ENCODE data around the gene SERPINB6. TPM values are rescaled to one million over a fixed set of nuclear protein-coding genes. Genes with fewer than 3 reads are reported as not detected.

The SERPINB6 gene
- total and polyA plus RNA-seq, 4 donors, result 24.0 to 32.4 (median 31.8) TPM

GRCh38 chr6:3011592-3011991, 40.2 kb upstream of the SERPINB6 start:
- Histone ChIP-seq H3K27me3 (ENCODE audit: control insufficient read depth in 4 of 4, insufficient read depth in 4 of 4, low read length in 3 of 4) (no peaks in the 10 kb centered on the region), H3K9me3 (ENCODE audit: control insufficient read depth in 4 of 4, low read length in 3 of 4) (no peaks in the 10 kb centered on the region), H3K4me1 (ENCODE audit: control insufficient read depth in 4 of 4, insufficient read depth in 4 of 4, low read length in 3 of 4) (peaks cover 0 to 6% (median 2%) of the 10 kb centered on the region in 4 donors), H3K36me3 (ENCODE audit: control insufficient read depth in 4 of 4, insufficient read depth in 3 of 4, low read depth in 1 of 4, low read length in 3 of 4) (peaks cover 16 to 64% (median 48%) of the 10 kb centered on the region in 4 donors), H3K27ac (ENCODE audit: low read depth in 1 of 2, low read length in 2 of 2) (no peak overlapping the region), H3K4me3 (ENCODE audit: low read depth in 1 of 3, low read length in 3 of 3) (no peak overlapping the region), H3K9ac (ENCODE audit: low read depth in 1 of 2, low read length in 2 of 2) (no peak overlapping the region)
- TF ChIP-seq SP1 (IDR thresholded peaks at IDR 0.05) (no peak), YY1 (IDR thresholded peaks at IDR 0.05) (no peak), RXRA (IDR thresholded peaks at IDR 0.05) (no peak), CTCF (IDR thresholded peaks at IDR 0.05; ENCODE audit: low read depth, low read length, missing input control) (no peak), NR2F2 (IDR thresholded peaks at IDR 0.05) (no peak), TAF1 (conservative IDR thresholded peaks at IDR 0.05) (no peak), FOXA2 (IDR thresholded peaks at IDR 0.05) (no peak), HNF4A (conservative IDR thresholded peaks at IDR 0.05) (no peak), MAX (IDR thresholded peaks at IDR 0.05) (no peak), ZBTB33 (IDR thresholded peaks at IDR 0.05) (no peak), EGR1 (IDR thresholded peaks at IDR 0.05; ENCODE audit: low read depth in 2 of 2) (no peak), FOXA1 (IDR thresholded peaks at IDR 0.05) (no peak), RAD21 (IDR thresholded peaks at IDR 0.05) (no peak), JUND (IDR thresholded peaks at IDR 0.05) (no peak), GABPA (IDR thresholded peaks at IDR 0.05 in 1 of 2, conservative IDR thresholded peaks at IDR 0.05 in 1 of 2) (no peak), HNF4G (IDR thresholded peaks at IDR 0.05) (no peak)
- TF ChIP-seq, protein P1, sequence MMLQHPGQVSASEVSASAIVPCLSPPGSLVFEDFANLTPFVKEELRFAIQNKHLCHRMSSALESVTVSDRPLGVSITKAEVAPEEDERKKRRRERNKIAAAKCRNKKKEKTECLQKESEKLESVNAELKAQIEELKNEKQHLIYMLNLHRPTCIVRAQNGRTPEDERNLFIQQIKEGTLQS (IDR thresholded peaks at IDR 0.05), result no peak
- TF ChIP-seq, protein P2, sequence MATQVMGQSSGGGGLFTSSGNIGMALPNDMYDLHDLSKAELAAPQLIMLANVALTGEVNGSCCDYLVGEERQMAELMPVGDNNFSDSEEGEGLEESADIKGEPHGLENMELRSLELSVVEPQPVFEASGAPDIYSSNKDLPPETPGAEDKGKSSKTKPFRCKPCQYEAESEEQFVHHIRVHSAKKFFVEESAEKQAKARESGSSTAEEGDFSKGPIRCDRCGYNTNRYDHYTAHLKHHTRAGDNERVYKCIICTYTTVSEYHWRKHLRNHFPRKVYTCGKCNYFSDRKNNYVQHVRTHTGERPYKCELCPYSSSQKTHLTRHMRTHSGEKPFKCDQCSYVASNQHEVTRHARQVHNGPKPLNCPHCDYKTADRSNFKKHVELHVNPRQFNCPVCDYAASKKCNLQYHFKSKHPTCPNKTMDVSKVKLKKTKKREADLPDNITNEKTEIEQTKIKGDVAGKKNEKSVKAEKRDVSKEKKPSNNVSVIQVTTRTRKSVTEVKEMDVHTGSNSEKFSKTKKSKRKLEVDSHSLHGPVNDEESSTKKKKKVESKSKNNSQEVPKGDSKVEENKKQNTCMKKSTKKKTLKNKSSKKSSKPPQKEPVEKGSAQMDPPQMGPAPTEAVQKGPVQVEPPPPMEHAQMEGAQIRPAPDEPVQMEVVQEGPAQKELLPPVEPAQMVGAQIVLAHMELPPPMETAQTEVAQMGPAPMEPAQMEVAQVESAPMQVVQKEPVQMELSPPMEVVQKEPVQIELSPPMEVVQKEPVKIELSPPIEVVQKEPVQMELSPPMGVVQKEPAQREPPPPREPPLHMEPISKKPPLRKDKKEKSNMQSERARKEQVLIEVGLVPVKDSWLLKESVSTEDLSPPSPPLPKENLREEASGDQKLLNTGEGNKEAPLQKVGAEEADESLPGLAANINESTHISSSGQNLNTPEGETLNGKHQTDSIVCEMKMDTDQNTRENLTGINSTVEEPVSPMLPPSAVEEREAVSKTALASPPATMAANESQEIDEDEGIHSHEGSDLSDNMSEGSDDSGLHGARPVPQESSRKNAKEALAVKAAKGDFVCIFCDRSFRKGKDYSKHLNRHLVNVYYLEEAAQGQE (IDR thresholded peaks at IDR 0.05), result no peak
- DNase-seq (ENCODE audit: low spot score), result no peak
